ENCODE measurements around the gene HBE1.

Gene HBE1

DNA sequence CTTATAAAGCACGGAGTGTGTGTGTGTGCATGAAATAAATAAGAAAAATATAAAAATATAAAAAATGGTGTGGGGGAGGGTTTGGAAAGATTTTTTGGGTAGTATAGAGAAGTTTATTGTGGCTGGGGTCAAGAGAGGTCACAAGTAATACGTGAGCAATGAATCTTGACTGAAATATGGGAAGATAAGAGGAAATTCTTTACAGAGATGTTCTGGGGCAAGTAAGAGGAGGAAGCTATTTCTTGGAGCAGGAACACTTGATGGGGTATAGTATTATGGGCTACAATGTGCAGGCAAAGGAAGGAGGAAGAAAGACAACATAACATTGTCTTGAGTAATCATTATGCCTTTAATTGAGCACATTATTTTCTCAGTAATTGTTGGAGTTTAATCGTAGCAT, 37.6 kb downstream of the HBE1 start:
- DNase-seq: no peak

DNA sequence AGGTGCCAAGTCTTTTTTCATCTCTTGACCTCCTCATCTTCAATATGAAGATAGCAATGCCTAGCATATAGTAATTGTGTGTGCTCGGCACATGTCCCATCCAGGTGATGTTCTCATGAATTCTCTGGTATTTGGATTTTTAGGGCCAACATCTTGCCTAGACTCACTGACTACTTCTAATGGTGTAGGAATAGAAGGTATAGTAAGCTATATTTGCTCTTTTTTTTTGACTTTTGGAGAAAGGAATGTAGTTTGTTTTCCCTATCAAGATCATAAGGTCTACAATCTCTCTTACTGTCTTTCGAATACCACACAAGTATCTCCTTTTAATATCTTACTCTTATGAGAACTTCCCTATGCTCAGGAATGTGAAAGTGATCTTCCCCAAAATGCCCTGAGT, 38.6 kb downstream of the HBE1 start:
- DNase-seq: no peak

DNA sequence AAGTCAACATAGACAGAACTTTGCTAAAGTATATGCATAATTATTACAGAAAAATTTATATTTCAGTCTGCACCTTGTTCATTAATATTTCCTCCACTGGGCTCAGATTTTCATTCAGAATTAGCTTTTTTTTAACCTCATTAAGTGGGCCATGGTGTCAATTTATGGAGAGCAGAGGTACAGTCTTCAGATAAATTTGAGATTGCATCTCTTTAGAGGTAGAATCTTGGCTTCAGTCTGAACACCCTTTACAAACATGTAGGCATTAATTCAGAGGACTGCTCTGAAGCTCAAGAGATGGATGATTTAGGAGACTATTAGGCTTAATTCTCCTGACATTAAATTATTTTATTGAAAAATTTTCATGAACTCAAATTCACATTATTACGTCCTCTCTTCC, 39.5 kb downstream of the HBE1 start:
- no peak for DNase-seq

- no peak for DNase-seq
Observed at GRCh38 chr11:5229796-5230195, 39.9 kb downstream of the HBE1 start.

DNA sequence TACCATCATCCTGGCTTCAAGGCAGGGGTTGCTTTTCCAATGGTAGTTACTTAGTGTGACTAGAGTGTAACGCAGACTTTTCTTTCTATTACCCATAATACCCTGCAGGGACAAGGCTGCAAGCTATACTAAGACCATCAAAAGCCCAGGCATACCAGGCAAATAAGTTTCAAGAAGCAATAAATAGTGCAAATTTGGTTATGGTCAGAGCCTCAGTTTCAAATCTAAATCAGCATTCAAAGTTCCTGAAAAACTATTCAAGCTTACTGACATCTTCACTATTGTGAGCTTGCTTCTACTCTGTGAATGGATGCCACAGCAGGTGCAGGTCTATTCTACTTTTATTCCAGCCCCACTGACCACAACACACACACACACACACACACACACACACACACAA, 40.4 kb downstream of the HBE1 start:
- no peak for DNase-seq

- no peak for DNase-seq
Observed at GRCh38 chr11:5228124-5228523, 41.6 kb downstream of the HBE1 start.

GRCh38 chr11:5227681-5228080, 42.1 kb downstream of the HBE1 start:
- no peak for DNase-seq

DNA sequence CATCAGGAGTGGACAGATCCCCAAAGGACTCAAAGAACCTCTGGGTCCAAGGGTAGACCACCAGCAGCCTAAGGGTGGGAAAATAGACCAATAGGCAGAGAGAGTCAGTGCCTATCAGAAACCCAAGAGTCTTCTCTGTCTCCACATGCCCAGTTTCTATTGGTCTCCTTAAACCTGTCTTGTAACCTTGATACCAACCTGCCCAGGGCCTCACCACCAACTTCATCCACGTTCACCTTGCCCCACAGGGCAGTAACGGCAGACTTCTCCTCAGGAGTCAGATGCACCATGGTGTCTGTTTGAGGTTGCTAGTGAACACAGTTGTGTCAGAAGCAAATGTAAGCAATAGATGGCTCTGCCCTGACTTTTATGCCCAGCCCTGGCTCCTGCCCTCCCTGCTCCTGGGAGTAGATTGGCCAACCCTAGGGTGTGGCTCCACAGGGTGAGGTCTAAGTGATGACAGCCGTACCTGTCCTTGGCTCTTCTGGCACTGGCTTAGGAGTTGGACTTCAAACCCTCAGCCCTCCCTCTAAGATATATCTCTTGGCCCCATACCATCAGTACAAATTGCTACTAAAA, 42.9 kb downstream of the HBE1 start, which contains the start of gene HBB:
HBB (minus strand) TSS at position 340 of the 579 bp plus-strand sequence; CDS start at position 290, 50 bp downstream.
- DNase-seq: no peak

DNA sequence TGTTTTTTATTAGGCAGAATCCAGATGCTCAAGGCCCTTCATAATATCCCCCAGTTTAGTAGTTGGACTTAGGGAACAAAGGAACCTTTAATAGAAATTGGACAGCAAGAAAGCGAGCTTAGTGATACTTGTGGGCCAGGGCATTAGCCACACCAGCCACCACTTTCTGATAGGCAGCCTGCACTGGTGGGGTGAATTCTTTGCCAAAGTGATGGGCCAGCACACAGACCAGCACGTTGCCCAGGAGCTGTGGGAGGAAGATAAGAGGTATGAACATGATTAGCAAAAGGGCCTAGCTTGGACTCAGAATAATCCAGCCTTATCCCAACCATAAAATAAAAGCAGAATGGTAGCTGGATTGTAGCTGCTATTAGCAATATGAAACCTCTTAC, 44.3 kb downstream of the HBE1 start:
- DNase-seq: no peak

GRCh38 chr11:5224538-5225479, 44.9 kb downstream of the HBE1 start:
- DNase-seq: no peak

DNA sequence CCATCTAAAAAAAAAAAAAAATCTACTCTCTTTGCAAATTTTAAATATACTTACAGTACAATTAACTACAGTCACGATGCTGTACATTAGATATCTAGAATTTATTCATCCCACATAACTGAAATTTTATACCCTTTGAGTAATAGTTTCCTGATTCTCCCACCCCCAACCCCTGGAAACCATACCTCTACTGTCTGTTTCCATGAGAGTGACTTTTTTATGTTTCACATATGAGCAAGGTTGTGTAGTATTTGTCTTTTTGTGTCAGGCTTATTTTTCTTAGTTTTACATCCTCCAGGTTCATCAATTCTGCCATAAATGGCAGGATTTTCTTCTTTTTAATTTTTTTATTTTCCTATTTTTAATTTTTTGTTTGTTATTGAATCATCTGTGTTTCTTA, 46.1 kb downstream of the HBE1 start:
- DNase-seq: no peak

DNA sequence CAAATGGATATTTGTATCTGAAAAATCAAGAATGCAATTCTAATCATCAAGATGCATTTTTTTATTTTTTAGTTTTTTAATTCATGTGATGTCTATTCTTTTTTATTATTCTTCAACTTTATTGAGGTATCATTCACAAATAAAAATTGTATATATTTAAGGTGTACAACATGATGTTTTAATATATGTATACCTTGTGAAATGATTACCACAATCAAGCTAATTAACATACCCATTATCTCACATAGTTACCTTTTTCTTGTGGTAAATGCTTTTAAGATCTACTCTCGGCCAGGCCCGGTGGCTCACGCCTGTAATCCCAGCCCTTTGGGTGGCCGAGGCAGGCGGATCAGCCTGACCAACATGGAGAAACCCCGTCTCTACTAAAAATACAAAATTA, 46.6 kb downstream of the HBE1 start:
- DNase-seq: no peak

Data from NCI-H187 (cell line).